Neural cell (in vitro differentiated cells): ENCODE data around the gene EBF3.

Experiments
- EP300 ChIP-seq: fragments of 450-650 bp; conservative IDR thresholded peaks from 2 replicates; pipeline ENCODE4 v1.6.1; 2014; ENCODE audit warnings: antibody characterized with exemption, mild to moderate bottlenecking, moderate library complexity; ENCODE audit not compliant: poor library complexity, severe bottlenecking
- EZH2 ChIP-seq: fragments of 200-600, 300-800 bp; shearing (Covaris generic), sonication (generic); IDR thresholded peaks from 2 replicates; pipeline ENCODE4 v1.6.1; 2014; ENCODE audit warnings: antibody characterized with exemption, low read length, borderline replicate concordance, mild to moderate bottlenecking; ENCODE audit not compliant: insufficient read depth, poor library complexity, severe bottlenecking
- POLR2AphosphoS5 ChIP-seq: IDR thresholded peaks from 2 replicates; pipeline ENCODE4 v1.6.1; 2012
- TAF1 ChIP-seq: IDR thresholded peaks from 2 replicates; pipeline ENCODE4 v1.6.1; 2012; ENCODE audit warnings: low read depth
- TF ChIP-seq, protein P1 (sequence below): fragments of 450-650 bp; IDR thresholded peaks from 2 replicates; pipeline ENCODE4 v1.5.1; 2014; ENCODE audit warnings: antibody characterized with exemption, mild to moderate bottlenecking, moderate library complexity; ENCODE audit not compliant: poor library complexity, severe bottlenecking

DNA sequence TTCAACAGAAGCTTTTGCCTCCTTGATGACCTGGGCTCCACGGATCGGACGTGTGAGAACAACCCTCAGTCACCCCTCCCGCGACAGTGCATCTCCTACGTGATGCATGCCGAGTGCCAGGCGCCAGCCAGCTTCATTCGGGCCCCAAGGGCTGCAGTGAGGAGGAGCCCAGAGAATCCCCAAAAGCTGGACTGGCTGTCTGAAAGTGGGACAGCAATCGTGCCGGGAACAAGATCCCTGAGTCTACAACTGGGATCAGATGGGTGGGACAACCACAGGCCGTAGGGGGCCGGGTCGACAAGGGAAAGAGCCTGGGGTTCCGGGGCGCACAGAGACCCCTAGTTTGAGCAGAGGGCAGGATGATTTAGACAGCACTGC lies 27.2 kb downstream of the EBF3 start:
- TF ChIP-seq, protein P1, sequence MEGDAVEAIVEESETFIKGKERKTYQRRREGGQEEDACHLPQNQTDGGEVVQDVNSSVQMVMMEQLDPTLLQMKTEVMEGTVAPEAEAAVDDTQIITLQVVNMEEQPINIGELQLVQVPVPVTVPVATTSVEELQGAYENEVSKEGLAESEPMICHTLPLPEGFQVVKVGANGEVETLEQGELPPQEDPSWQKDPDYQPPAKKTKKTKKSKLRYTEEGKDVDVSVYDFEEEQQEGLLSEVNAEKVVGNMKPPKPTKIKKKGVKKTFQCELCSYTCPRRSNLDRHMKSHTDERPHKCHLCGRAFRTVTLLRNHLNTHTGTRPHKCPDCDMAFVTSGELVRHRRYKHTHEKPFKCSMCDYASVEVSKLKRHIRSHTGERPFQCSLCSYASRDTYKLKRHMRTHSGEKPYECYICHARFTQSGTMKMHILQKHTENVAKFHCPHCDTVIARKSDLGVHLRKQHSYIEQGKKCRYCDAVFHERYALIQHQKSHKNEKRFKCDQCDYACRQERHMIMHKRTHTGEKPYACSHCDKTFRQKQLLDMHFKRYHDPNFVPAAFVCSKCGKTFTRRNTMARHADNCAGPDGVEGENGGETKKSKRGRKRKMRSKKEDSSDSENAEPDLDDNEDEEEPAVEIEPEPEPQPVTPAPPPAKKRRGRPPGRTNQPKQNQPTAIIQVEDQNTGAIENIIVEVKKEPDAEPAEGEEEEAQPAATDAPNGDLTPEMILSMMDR: no peak
- TF ChIP-seq POLR2AphosphoS5: no peak
- TF ChIP-seq TAF1: no peak
- no peak for TF ChIP-seq EP300
- TF ChIP-seq EZH2: no peak
